Inflammatory macrophage treated with lipopolysaccharide for 4 hours (primary cell): ENCODE measurements around the gene CSMD2.

Source experiments
- DNase-seq: peaks from one replicate; pipeline ENCODE4 v3.0.0-alpha.2; 2020

The CSMD2 gene

DNA sequence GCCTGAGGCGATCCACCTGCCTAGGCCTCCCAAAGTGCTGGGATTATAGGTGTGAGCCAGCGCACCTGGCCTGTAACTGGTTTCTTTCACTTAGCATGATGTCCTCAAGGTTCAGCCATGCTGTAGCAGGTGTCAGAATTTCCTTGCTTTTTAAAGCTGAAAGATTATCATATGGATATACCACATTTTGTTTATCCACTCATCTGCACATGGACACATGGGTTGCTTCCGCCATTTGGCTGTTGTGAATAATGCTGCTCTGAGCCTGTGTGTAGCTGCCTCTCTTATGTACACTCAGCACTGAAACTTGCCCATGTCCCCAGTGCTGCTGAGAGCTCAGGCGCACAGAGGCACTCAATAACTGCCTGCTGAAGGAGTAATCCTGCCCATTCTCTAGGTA is 11.8 kb downstream of the CSMD2 start:
- DNase-seq = no peak

DNA sequence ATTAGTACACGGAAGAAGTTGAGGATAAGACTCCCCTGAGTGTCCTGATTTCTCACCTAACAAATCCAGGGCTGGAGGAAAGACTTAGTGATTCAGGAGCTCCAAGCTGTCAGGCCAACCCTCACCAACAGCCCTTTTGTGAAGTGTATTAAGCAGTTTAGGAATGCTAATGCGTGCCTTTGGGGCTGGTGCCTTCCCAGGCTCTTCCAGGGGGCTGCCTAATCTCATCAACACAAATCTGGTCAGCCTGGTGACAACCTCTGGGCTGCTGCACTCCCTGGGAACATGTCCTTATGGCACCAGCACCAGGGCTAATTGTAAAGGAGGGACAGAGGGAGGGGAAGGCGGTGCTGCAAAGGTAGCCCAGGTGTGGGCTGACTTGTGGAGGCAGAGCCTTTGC is 15.5 kb downstream of the CSMD2 start:
- DNase-seq = no peak

DNA sequence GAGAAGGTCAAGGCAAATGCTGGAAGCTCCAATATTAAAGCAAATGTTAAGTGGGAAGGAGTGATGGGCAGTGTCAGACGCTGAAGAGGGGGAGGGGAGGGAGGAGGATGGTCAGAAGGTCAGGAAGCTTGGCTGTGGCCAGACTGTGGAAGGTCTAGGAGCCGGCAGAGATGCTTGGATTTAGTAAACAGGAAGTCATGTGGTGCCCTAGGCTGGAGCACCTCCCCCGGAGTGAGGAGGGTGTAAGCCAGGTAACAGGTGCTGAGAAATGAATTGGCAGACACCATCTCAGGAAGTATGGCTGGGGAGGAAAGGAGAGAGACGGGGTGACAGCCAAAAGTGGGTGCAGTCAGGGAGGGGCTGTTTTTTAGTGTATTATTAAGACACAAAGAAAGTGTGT is 17.7 kb downstream of the CSMD2 start:
- no peak for DNase-seq

DNA sequence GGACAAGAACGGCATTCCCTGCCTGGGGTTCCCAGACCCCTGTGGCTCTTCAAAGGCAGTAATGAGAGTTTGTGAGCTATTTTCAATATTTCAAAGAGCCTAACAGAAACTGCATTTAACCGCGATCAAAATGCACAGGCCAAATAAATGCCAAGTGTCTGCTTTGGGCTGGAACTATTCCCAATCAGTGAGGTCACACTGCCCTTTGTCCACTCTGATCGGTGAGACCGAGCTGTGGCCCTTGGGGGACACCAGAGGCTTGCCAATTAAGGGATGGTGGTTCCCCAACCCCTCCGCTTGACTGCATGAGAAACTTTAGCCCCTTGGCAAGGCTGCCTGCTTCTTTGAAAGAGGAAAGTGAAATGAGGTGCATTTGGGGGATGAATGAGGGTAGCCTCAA is 20.3 kb downstream of the CSMD2 start:
- DNase-seq = no peak

DNA sequence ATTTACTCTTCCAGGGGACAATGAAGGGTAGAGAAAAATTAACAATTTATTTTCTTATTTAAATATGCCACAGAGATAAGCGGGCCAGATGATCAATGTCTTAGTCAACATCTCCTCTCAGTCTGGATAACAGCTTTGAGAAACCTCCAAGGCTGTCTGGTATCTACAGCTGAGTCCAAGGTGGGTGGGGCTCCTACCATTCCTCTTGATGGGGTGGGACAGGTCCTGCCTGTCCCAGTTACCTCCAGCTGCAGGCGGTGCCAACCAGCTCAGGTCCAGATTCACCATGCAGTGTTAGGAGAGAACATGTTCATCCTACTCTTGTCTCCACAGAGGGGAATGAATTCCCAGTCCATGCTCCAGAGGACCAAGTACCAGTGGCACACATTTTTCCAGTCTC is 21.1 kb downstream of the CSMD2 start:
- DNase-seq = no peak

DNA sequence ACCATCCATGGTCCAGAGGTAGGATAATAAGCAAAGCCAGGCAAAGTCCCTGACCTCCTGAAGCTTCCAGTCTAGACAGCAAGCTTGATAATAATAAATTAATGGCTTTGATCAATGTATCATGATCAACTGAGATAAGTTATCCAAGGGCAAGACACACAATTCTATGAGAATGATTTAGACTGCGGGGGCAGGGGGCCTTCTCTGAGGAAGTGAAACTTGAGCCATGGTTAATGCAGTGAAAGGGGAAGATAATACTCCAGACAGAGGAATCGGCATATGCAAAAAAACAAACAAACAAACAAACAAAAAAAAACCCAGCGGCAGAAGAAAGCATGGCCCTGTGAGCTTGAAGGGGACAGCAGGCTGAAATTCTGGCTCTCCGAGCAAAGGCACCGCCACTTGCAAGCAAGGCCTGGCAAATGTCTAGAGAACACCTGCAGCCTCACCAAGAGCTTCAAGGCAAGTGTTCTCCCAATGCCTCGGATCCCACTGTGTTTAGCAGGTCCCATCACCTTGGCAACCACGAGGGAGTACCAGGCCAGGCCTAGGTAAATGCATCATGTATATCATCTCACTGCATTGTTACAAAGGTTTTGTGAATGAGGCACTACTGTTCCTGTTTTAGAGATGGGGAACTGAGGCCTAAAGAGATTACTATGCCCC is 24.9 kb downstream of the CSMD2 start:
- peak; percentile 5 for DNase-seq

DNA sequence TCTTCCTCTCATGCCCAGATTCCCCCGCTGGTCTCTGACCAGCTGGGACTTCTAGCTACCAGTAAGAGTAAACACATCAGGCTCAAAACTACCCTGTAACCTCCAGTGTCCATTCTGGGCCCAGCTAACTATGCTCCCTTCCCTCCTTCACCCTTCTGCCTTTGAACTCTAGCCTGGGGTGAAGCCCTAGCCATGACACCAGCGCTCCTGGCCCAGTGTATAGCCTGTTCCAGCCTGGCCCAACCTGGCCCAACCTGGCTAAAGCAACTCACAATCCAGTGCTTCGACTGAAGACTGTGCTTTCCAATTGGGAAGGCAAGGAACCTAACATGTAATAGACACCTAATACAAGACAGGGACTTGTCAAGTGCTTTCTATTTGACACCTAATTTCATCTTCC is 27.6 kb downstream of the CSMD2 start:
- DNase-seq = no peak

DNA sequence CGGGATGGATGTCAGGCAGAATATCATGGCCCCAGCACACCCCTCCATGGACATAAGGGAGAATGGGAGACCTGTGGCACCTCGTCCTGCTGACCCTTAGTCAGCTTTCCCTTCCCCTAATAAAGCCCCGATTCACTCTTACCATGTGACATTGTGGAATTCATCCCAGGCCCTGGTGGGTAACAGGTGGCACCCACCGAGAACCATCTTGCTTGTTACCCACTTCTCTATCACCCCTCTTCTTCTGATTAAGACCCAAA is 32.9 kb downstream of the CSMD2 start:
- DNase-seq = no peak

DNA sequence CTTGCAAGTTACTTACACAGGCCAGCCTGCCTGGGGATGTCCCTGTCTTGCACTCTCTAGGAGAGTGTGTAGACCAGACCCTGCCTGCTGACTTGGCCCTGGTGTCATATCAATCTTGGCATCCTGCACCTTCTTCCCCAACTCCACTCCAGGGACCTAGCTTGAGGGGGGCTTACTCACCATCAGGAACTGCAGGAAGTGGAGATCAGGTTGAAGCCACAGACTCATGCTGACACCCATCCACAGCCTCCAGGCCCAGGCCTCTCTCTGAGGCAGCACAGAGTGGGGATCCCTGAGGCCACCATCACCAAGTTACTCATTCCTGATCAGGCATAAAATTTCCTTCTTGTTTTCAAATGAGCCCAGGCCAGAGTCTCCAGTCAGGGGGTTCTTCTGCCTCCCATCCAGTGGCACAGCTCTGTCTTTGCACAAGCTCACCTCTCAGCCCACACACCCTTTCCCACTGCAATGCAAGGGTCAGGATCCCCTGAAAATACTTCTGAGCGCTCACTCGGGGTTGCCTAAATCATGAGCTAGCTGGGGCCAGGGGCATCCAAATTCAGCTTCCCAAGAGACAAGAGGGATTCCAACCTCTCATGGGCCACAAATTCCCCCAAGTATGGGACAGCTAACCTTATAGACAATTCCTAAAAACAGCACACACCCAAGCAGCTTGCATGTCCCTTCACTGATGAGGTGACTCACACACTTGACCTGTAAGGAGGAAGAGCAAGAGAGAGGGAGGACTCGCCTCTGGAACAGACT is 33.5 kb downstream of the CSMD2 start:
- DNase-seq = no peak

DNA sequence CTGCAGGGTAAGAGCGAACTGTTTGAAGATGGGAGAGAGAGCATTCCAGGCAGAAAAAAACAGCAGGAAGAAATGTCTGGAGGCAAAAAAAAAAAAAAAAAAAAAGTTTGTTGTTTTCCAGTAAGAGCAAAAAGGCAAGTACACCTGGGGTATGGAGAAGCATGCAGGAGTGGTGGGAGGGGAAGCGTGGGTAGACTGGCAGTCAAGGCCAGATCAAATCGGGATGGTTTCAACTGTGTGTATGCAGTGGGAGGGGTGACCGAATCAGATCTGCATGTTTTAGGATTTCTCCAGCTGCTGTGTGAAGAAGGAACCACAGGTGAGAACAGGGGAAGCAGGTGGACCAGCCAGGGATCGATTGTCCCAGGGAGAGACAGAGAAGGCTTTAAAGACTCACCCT is 34.7 kb downstream of the CSMD2 start:
- DNase-seq = no peak

DNA sequence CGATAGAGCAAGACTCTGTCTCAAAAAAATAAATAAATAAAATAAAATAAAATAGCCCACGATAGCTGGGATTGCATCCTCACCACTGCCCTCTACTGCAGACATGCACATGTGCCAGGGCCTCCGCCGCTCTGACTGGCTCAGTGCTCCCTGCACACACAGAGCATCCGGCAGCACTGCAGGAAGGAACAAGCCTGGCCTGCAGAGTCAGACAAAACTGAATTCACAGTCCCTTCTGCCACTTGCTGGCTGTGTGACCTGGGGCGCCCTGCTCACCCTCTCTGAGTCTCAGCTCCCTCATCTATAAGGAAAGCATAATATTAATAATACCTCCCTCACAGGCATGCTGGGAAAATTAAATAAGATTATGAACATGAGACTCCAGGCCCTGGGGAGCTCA is 35.4 kb downstream of the CSMD2 start:
- DNase-seq = no peak

DNA sequence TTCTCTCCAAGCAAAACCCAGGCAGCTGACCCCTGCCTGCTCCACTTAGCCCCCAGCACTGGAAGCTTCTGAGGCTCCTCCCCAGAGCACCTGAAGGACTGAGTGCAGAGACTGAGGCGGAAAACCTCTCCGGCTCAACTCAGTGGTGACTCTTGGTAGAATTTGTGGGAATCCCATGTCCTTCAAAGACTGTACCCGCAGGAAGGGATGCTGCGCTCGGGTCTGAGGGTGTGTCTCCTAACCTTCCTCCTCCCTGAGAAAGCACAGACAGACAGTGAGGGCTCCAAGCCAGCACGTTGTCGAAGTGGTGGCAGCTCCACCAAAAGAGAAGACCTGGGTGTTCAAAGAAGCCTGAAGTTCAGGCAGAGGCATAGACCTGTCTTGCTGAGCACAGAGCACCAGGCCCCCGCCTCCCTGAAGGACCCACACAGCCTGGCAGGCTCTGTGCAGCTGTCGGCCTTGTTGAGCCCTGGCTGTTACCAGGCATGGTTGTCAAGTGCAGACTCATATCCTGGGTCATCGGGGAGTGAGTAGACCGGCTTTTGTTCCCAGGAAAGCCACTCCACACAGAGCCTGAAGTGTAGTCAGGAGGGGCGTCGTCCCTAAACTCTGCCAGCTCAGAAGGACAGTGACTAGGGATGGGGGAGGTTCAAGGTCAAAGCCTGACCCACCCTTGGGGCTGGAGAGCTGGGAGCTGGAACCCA is 36.7 kb downstream of the CSMD2 start:
- no peak for DNase-seq

DNA sequence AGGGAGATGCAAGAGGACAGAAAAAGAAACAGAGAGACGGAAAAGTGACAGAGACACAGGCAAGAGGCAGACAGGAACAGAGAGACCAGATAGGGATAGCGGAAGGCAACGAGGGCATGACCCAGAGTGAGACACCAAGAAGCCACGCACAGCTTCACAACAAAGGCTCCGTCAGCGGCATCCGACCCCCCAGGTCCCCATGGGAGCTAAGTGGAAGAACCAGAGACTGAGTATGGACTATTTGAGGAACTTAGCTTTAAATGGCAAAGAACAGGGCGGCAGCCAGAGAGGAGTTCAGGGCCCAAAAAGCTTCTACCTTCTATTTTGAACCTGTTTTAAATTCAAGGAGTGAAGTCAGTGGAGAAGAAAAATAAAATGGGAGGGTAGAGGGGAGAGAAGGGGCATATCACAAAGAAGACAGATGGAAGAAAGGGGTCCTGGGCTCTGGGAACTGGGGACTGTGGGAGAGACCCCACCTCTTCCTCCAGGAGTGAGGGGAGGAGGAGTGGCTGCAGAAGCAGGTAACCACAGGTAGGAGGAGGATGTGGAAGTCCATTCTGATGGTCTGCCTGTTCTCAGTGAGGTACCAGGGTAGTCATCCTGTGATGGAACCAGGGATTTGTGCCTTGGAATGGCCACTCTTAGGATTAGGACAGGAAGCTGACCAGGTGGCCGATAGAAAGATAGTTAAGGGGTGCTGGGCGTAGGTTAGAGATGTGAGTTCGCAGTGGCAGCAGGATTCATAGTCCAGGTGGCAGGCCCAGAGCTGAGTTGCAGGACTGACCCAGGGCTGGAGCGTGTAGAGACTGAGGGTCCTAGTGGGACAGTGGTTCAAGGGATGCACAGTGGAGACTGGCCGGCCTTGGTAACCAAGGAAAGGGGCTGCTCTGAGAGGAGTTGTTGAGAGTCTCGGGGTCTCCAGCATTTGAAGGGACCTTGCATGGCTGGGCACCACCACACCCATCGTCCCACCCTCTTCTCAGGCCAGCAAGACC is 37.7 kb downstream of the CSMD2 start:
- no peak for DNase-seq

DNA sequence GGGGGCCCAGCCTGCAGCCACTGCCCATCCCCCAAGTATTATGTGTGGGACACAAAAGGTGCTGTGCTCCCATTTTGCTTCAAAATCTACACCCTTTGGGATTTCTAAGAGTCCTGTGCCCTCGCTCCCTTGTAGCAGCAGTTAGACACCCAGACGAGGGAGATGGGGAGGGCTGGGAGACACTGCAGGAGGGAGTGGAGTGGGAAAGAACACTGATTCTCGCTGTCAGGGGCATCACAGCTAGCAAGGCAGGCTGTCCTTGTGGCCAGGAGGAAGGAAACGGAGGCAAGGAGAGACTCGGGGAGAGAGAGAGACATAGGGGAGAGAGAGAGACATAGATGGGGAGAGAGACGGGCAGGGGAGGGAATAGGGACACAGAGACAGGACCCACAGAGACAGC is 38.5 kb downstream of the CSMD2 start:
- no peak for DNase-seq

DNA sequence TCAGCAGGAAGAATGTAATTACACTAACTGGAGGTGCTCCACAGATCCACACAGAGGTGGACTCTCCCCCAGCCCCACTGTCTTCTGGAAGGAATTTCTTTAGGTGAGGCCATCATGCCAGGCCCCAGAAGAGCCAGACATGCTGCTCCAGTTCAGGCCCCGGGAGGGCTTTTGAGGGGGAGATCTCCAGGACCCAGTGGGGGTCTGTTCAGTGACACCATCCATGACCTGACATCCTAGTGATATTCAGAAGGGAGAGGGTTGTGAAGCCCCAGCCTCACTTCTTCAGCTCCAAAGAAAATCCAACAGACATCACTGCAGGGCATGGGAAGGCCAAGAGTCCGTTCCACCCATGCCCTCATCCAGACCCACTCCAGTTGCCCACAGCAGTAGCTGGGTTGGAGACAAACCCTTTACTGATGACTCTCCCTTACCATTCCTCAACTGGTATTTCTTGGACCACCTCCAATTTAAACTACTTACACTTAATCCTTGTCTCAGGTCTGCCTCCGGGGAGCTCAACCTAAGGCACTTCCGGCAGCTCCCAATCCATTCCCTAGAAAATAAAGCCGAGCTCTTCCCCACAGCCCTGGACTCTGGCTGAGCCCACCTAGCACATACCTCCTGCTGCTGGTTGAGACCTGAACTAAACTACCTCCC is 39.2 kb downstream of the CSMD2 start:
- no peak for DNase-seq

DNA sequence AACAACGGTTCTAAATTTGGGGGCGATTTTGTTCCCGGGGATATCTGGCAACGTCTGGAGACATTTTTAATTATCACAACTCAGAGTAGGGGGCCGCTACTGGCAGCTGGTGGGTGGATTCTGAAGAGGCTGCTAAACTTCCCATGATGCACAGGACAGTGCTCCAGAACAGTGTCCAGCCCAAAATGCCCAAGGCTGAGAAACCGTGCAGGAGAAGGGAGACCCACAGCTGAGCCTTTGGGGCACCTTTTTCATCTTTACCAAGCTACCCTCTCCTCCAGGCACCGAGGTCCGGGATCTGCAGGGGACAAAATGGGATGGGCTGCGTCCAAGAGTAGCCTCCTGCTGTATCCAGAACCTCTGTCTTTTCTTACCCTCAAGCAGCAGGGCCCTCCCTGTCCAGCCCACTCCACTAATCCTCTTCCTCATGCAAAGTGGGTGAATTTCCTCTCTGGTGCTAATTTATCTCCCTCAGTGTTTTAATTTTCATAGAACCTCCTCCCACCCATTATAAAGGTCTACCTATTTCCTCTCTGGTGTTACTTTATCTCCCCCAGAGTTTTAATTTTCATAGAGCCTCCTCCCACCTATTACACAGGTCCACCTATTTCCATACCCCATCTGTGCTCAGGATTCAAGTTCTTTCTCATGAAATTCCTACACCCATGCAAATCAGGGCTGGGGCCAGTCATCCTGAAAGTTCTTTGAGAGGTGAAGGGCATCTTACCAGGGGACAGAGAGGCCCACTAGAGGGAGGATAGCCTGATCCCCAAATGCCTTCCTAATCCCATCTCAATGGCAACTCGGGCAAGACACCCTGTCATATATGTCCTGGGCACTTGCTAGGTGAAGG is 42.7 kb downstream of the CSMD2 start:
- DNase-seq = no peak

DNA sequence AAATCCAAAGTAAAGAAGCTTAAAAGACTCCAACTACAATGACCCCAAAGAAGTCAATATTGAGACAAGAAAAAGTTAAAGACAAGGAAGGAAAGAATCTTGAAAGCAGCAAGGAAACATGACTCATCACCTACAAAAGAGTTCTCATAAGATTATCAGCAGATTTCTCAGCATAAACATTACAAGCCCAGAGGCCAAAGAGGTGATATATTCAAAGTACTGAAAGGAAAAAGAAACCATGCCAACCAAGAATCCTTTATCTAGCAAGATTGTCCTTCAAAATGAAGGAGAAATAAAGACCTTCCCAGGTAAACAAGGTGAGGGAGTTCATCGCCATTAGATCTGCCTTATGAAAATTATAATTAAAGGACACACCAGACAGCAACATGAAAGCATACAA is 49.8 kb downstream of the CSMD2 start:
- no peak for DNase-seq

DNA sequence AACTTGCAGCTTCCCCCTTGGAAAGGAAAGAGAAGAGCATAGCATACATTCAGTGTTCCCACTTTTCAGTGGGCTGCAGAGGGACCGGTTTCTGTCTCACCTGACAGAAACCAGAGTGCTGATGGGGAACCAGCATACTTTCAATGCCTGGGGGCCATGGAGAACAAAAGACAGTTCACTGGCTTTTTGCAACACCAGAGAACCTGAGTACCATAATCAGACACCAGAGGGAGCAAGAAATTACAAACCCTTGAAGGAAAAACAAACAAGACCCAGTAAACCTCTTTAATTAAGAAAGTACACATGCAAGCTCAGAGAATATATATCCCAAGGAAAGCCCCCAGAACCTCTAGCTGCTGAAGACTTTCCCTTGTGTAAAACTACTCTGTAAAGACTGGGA is 51.1 kb downstream of the CSMD2 start:
- peak; percentile 1 for DNase-seq

DNA sequence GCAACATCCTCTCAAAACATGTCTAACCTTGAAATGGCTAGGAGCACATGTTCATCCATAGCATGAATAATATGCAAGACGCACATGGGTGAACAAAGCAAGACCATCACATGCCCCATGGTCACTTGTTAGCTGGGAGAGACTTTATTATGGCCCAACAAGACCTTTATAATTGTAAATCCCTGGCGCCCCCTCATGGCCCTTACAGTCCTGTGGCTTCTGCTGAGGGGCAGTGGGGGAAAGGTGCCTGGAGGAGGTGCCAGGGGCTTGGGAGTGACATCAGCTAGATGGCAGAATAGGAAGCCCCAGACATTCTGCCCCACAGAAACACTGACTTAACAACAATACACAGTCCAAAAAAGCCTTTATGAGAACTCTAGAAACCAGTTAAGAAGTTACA is 51.7 kb downstream of the CSMD2 start:
- no peak for DNase-seq

DNA sequence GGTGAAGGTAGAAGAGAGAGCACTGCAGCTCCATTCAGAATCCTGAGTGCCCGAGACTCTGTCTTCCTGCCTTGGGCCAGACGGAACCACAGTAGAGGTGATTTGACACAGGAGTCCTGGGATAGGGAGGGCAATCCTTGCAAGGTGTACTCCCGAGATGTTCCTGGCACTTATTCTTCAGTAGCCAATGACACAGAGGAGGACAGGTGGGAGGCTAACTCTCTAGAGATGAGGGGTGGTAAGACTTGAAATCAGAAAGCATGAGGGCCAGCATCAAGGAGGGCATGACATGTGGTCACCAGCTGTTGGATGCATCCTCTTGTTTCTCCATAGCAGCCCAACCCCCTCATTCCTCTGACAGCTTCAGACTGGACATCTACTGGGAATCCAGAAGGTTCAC is 56.3 kb downstream of the CSMD2 start:
- no peak for DNase-seq

DNA sequence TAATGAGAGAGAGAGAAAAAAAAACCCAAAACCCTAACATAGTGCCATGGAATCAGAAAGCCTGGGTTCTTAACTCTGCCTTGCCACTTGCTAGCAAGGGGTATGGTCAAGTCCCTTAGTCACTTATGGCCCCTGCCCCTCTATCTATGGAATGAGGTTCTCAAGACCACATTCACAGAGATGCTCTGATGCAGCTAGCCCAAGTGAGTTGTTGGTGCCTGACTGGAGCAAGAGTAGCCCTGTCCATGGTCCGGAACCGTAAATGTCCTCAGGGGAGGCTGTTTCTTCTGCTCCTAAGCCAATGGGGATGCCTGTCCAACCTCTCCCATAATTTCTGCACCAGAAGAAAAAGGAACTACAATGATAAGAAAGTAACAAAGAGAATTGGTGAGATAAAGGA is 56.8 kb downstream of the CSMD2 start:
- no peak for DNase-seq

DNA sequence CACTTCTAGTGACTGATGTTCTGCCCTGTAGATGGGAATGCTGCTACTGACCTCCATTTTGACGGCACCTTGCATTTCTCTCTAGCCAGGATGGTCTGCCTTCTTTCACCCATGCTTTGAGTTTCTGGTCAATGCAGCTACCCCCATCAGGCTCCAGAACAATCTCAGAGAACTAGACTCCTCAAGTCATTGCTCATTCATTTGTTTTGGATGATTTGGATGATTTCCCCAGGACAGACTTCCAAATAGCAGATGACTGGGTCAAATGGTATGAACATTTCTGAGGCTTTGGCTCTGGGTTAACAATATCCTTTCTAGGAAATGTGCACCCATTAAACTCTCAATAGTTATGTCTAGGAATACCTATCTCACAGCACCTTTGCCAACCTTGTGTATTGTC is 63.9 kb downstream of the CSMD2 start:
- no peak for DNase-seq
